Stimulated activated CD8-positive, alpha-beta memory T cell treated with anti-CD3 and anti-CD28 coated beads, Interleukin-4, amount 100 ng/mL, for 48 hours (primary cell): ENCODE data around the gene SF3A2.
"Not testable (repeated sequence)": the region's sequence is repeated elsewhere in the genome, so short reads cannot be mapped to it uniquely, and the experiment has no call there.

Experiments used
- DNase-seq: peaks from one replicate; pipeline ENCODE4 v3.0.0-alpha.2; 2020

SF3A2 gene, protein sequence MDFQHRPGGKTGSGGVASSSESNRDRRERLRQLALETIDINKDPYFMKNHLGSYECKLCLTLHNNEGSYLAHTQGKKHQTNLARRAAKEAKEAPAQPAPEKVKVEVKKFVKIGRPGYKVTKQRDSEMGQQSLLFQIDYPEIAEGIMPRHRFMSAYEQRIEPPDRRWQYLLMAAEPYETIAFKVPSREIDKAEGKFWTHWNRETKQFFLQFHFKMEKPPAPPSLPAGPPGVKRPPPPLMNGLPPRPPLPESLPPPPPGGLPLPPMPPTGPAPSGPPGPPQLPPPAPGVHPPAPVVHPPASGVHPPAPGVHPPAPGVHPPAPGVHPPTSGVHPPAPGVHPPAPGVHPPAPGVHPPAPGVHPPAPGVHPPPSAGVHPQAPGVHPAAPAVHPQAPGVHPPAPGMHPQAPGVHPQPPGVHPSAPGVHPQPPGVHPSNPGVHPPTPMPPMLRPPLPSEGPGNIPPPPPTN

DNA sequence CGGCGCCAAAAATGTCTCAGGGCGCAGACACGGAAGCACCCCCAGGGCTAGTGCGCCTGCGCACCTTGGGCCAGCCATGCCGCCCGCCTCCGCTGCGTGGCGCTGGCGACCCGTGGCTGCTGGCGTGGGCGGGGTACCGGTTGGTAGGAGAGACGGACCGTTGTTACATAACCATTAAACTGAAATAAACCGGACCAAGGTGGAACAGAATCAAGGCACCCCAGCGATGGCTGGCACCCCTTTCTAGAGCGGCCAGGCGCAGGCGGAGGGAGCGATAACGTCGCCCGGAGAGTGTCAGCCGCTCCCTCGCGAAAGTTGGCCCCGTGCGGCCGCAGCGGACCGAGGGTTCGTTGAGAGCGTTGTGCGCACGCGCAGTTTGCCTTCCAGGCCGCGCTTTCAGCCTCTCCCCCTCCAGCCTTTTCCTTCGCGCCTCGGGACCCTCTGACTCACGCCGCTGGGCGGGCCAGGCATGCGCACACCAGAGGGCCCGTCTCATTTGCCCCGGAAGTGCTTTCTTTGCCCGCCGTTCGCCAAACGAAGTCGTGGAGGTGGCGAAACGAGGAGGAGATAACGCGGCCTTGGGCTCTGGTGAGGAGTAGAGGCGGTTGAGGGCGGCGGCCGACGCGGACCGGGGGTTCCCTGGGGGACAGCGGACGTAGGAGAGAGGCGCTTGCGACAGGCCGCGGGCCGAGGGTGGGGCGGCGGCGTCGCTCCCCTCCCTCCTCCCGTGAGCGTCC lies at the start of gene SF3A2, which contains the start of gene PLEKHJ1:
Gene SF3A2, plus strand, starts transcription at position 511 of the 737 bp plus-strand sequence. CDS start 6,595 bp downstream, outside the sequence.
Gene PLEKHJ1, minus strand, starts transcription at position 16 of the 737 bp plus-strand sequence. CDS start 81 bp downstream, outside the sequence.
- peak; percentile 99 for DNase-seq

GRCh38 chr19:2187159-2187558 lies 49.5 kb upstream of the SF3A2 start:
- DNase-seq, result no peak

GRCh38 chr19:2188708-2189385 lies 47.8 kb upstream of the SF3A2 start:
- DNase-seq, result peak; percentile 48

DNA sequence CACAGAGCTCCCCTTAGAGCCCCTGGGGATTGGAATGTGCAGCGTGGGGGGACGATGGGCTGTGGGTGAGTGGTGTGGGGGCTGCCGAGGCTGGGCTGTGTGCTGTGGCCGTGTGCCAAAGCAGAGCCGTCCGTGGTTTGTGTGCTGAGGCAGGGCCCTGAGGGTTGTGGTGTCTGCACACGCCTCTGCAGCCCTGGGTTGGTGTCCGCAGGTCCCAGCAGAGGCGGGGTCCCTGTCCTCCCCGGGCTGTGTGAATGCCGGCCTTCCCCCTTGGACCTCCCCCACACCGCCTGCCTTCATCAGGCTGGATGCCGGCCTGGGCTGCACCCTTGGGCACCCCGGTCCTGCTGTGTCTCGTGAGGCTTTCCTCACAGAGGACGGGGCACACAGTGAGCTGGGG lies 46.7 kb upstream of the SF3A2 start:
- no peak for DNase-seq

DNA sequence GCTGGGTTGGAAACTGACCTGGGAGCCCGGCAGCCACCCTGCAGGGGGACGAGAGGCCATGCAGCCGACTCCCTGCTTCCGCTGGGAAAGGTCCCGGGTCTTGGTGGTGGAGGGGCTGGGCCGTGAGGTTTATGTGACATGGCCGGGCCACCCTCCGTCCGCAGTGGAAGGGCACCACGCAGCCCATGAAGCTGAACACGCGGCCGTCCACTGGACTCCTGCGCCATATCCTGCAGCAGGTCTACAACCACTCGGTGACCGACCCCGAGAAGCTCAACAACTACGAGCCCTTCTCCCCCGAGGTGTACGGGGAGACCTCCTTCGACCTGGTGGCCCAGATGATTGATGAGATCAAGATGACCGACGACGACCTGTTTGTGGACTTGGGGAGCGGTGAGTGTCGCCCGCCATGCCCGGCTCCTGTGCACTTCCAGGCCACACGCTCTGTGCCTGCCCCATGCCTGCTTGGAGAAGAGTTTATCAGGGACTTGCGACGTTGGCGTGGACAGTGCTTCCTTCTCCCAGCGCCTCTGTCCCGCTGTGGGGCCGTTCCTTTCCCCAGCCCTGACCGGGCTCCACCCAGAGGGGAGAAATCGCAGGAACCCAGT lies 45.7 kb upstream of the SF3A2 start:
- no peak for DNase-seq

- no peak for DNase-seq
Observed at GRCh38 chr19:2191456-2192310, 44.9 kb upstream of the SF3A2 start.

DNA sequence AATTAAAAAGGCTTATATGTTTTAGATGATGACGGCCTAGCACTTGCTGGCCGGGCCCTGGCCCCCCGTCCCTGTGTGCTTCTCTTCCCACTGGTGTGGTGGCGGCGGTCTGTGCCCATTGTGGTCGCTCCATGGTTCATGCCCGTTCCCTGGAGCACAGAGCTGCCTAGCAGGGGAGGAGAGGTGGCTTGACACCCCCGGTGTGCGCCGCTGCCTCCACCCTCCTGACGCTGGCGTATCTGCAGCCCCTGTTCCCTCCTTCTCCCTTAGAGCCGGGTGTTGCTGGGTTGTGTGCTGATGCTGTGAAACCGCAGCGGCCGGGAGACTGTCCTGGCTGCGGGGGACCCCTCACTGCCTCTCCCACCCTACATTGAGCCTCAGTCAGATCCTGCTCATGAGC lies 43.8 kb upstream of the SF3A2 start:
- DNase-seq, result no peak

- no peak for DNase-seq
Observed at GRCh38 chr19:2193807-2194206, 42.8 kb upstream of the SF3A2 start.

DNA sequence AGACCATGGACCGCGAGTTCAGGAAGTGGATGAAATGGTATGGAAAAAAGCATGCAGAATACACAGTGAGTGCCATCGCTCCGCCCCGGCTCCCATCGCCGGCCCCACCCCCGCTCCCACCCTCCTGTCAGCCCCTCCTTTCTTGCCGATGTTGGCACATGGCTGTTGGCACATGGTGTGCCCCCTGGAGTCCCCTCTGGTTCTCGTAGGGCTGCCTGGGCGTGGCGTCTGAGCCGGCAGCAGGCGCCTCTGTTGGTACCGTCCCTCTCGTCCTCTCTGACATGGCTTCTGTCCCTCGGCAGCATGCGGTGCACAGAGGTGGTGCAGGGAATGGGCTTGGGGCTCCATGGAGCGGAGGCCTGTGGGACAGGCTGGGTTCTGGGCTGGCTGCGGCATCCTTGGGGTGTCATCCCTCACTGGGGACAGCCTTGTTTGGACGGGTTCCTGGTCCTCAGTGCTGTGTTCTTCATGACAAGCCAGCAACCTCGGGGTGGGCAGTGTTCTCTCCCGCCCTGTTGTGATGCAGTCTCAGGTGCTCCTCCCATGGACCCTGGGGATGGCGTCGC lies 42.0 kb upstream of the SF3A2 start:
- no peak for DNase-seq

GRCh38 chr19:2195361-2195760 lies 41.3 kb upstream of the SF3A2 start:
- no peak for DNase-seq

- DNase-seq, result no peak
Observed at GRCh38 chr19:2195914-2196313, 40.7 kb upstream of the SF3A2 start.

GRCh38 chr19:2197270-2197669 lies 39.4 kb upstream of the SF3A2 start:
- DNase-seq, result no peak

GRCh38 chr19:2198317-2198716 lies 38.3 kb upstream of the SF3A2 start:
- DNase-seq, result no peak

DNA sequence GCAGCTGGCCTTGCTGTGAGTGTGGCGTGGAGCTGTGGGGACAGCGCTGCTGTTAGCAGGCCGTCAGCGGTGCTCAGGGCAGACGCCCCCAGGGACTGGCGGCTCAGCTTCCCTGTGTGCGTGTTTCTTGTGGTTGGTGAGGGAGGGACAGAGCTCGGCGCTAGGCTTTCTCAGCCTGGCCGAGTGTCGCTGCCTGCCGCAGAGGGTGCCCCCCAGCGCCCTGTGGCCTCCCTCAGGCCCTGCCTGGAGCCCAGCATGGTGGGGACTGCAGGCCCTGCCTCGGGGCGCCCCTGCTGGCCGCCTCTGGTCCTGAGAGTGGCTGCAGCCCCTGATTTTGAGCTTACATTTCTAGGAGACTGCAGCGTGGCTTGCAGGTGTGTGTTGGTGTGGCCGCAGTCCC lies 37.4 kb upstream of the SF3A2 start:
- no peak for DNase-seq

- no peak for DNase-seq
Observed at GRCh38 chr19:2199861-2200623, 36.6 kb upstream of the SF3A2 start.

DNA sequence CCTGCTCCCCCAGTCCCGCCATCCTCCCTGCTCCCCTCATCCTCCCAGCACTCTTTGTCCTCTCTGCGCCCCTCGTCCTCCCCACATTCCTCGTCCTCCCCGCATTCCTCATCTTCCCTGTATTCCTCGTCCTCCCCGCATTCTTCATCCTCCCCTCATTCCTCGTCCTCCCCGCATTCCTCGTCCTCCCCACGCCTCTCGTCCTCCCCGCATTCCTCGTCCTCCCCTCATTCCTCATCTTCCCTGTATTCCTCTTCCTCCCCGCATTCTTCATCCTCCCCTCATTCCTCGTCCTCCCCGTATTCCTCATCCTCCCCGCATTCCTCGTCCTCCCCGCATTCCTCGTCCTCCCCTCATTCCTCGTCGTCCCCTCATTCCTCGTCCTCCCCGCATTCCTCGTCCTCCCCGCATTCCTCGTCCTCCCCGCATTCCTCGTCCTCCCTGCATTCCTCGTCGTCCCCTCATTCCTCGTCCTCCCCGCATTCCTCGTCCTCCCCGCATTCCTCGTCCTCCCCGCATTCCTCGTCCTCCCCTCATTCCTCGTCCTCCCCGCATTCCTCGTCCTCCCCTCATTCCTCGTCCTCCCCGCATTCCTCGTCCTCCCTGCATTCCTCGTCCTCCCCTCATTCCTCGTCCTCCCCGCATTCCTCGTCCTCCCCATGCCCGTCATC lies 35.9 kb upstream of the SF3A2 start:
- not testable (repeated sequence) for DNase-seq

DNA sequence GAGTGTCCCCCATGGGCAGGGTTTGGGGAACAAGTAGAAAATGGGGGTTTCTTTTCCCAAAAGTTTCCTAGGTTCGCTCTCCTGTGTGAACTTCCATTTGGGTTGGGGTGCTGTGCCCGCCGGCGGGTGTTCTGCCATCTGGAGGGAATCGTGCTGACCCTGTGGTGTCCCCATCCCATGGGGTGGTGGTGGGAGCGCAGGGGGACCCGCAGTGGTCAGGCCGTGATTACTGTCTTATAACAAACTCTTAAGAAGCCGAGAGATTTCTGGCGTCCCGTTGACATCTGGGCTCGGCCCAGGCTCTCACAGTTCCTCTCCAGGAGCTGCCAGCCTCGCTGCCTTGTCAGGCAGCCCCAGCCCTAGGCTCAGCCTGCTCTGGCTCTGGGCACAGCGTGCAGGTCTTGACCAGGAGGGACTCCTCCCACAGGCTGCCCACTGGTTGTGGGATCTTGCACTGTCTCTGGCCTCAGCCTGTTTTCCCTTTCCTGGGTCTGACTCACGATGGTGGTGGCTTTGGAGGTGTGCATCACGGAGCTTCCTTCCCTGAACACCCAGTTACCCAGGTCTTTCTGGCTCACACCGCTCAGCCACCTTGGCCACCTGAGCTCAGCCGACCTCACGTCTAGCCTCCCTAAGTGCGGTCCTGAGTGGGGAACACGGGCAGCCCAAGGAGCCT lies 35.0 kb upstream of the SF3A2 start:
- DNase-seq, result no peak

- no peak for DNase-seq
Observed at GRCh38 chr19:2202366-2202765, 34.3 kb upstream of the SF3A2 start.

DNA sequence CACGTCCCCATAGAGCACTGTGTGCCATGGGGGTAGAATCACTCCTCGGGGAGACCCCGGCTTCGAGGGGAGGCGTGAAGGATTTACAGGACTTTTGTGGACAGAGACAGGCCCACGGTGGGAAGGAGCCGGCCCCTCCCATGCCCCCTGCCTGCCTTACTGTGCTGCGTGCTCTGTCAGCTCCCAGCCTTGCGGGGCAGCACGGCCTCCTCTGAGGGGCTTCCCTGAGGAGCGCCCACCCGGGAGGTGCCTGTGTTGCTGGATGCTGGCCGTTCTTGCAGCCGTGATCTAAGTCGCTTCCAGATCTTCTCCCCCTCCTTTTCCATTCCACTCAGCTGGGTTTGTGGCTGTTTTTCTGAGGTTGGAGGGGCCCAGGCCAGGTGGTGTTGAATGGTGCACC lies 29.6 kb upstream of the SF3A2 start:
- no peak for DNase-seq
